GM06990 (cell line): ENCODE data around the gene SDCCAG8.

Source experiments
- DNase-seq: peaks from one replicate; pipeline ENCODE4 v3.0.0-alpha.2; 2011; ENCODE audit not compliant: insufficient read length; ENCODE audit errors: extremely low read depth
- H3K27me3 ChIP-seq: replicated peaks from 2 replicates; pipeline ENCODE4 v1.6.0; 2011; ENCODE audit warnings: low read length; ENCODE audit not compliant: control insufficient read depth, insufficient read depth
- H3K36me3 ChIP-seq: 2 replicates; pipeline ENCODE4 v1.5.1; 2011; ENCODE audit warnings: low read length; ENCODE audit not compliant: control insufficient read depth, insufficient read depth
- H3K4me3 ChIP-seq: replicated peaks from 2 replicates; pipeline ENCODE4 v1.5.1; 2011; ENCODE audit warnings: low read depth, mild to moderate bottlenecking, control low read depth, low read length
- CTCF ChIP-seq: IDR thresholded peaks from 2 replicates; pipeline ENCODE4 v1.5.1; 2011; ENCODE audit warnings: low read length, control low read depth, mild to moderate bottlenecking, inconsistent platforms; ENCODE audit not compliant: insufficient read depth, poor library complexity, severe bottlenecking

SDCCAG8 gene

GRCh38 chr1:243471754-243472745, 216.2 kb downstream of the SDCCAG8 start:
- DNase-seq, result no peak
- no peak overlapping the region for H3K4me3 ChIP-seq
- TF ChIP-seq CTCF, result no peak
- no peaks in the 10 kb centered on the region for H3K36me3 ChIP-seq
- no peaks in the 10 kb centered on the region for H3K27me3 ChIP-seq

DNA sequence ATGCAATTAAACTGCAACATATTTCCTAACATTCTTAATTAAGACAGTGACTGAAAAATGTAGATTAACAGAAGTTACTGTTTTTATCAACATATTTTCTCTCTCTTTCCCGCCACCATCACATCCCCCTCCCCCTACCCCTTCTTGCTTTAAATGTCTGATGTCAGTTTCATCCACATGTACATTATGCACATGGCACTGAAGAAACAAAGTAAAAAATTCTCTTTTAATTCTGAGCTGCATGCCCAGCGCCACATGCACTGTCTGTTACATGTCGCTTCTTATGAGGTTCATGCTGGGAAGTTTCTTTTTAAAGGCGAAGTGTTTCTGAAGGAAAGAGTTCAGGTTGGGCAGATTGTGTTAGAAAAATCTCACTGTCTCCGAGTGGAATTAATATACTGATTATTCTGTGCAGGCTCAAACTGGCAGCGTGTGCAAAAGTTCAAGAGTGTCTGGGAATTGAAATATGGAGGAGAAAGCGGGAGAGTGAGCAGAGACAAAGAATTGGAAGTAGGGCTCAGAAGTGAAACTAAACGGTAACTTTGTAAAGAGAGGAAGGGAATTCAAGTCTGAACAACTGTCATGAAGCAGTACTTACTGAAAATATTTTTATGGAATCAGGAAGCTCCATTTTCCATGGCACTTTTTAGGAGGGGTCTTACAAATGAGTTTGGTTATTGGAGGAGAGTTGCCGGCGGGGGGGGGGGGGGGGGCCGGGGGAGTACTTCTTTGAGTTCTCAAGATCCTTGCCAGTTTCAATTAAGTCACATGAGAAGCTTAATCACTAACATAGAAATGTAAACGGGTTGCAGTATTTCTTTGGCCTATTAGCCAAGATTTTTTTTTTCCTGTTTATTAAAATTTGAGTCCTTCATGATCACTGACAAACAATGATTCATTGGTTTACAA, 217.6 kb downstream of the SDCCAG8 start:
- H3K4me3 ChIP-seq, result no peak overlapping the region
- H3K36me3 ChIP-seq, result no peaks in the 10 kb centered on the region
- DNase-seq, result no peak
- no peak for TF ChIP-seq CTCF
- H3K27me3 ChIP-seq, result no peaks in the 10 kb centered on the region

DNA sequence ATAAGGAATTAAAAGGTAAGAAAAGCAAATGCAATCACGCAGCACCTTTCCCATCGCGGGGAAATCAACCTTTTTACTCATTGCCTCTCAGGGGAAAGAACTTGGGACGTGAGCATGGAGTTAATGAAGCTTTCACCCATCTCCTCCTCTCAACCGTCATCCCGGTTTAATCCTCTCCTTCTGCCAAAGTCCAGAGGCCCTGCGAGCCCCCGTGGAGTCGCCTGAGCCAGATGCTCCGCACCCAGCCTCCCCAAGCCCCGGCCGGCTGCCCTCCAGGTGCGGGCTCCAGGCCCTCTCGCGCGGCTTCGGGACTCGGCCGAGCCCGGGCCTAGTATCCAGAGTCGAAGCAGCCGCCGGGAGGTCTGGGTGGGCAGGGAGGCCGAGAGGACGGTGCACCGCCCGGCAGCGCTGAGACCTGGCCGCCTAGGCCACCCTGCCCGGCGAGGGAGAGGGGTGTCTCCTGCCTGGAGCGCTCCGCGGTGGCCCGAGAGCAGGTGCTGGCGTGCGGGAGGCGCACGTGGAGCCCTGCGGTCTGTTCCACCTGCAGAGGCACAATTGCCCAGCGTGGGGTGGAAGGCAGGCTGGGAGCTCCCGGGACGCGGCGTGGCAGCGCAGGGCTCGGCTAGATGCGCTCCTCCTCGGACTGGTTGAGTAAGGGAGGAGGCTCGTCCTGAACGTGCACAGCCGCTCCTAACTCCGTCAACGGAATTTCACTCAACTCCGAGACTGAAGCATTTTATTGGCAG, 218.5 kb downstream of the SDCCAG8 start:
- no peak for TF ChIP-seq CTCF
- Histone ChIP-seq H3K27me3 (no peaks in the 10 kb centered on the region), H3K36me3 (no peaks in the 10 kb centered on the region), H3K4me3 (no peak overlapping the region)
- no peak for DNase-seq

GRCh38 chr1:243474906-243475305, 219.1 kb downstream of the SDCCAG8 start:
- no peak for TF ChIP-seq CTCF
- H3K36me3 ChIP-seq, result no peaks in the 10 kb centered on the region
- no peaks in the 10 kb centered on the region for H3K27me3 ChIP-seq
- no peak overlapping the region for H3K4me3 ChIP-seq
- no peak for DNase-seq

DNA sequence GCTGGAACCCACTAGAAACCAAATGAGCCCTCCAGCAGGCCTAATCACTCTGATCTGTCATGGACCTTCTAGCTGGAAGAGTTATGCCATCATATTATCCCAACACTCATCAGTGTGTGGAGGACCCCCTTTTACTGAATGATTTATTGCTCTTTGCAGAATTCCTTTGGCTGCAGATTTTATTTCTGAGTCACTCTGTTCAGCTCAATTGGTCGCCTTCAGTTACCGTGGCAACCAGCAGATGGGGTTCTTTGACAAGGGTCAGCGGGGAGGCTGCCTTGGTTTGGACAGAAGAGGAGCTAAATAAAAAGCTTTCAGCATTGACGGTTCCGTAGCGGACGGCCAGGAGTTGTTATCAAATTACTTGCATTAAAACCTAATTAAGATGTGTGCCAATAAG, 220.1 kb downstream of the SDCCAG8 start:
- DNase-seq, result no peak
- TF ChIP-seq CTCF, result no peak
- H3K4me3 ChIP-seq, result no peak overlapping the region
- no peaks in the 10 kb centered on the region for H3K36me3 ChIP-seq
- H3K27me3 ChIP-seq, result no peaks in the 10 kb centered on the region
